Right lobe of liver (tissue), 4 donors: Measurements from ENCODE around the gene KLHL26.

ENCODE experiments used
- CTCF ChIP-seq, 4 donors: fragments of 200-600 bp in 3 of 4; fragments of 450-650 bp in 1 of 4; IDR thresholded peaks; one replicate each; pipeline versions ENCODE4 v1.5.1 to v1.8.0; 2016 to 2022; ENCODE audit warnings: antibody characterized with exemption in 4 of 4, mild to moderate bottlenecking in 2 of 4
- POLR2A ChIP-seq: fragments of 450-650 bp; IDR thresholded peaks from one replicate; pipeline ENCODE4 v1.6.1; 2017; ENCODE audit warnings: antibody characterized with exemption, mild to moderate bottlenecking
- donor health status: DM: no; HTN: no; CAD: no.
- donor health status: DM: no; HTN: no; CAD: no.
- donor health status: DM: no; HTN: yes; CAD: no.

- no peak for TF ChIP-seq CTCF (IDR thresholded peaks at IDR 0.05)
- no peak for TF ChIP-seq POLR2A
These were observed 13.2 kb downstream of the KLHL26 start for GRCh38 chr19:18650021-18650390.
